Stimulated activated CD8-positive, alpha-beta memory T cell treated with anti-CD3 and anti-CD28 coated beads, Interleukin-4, amount 100 ng/mL, for 48 hours (primary cell): ENCODE results near the gene JAKMIP3.

Experiments used
- DNase-seq: peaks from one replicate; pipeline ENCODE4 v3.0.0-alpha.2; 2020

The JAKMIP3 gene

DNA sequence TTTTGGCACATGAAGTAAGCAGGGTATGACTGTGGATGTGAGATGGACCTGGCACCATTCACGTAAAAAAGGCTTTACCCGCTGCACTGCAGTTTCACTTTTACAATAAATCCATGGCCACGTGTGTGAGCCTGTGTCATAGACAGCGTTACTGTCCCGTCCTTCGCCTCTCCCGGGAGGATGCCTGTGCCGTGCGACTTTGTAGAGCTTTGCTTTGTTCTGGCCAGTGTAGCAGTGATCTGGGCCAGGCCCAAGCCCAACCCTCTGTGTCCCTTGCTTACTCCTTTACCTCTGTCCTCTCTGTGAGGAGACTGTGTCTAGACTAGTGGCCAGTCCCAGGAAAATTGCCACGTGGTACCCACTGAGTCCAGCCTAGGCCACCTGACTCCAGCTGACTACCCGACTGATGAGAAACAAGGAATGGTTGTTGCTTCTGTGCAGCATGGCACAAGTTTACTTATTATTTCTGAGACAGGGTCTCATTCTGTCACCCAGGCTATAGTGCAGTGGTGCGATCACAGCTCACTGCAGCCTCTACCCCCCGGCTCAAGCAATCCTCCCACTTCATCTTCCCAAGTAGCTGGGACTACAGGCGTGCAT, 48.1 kb downstream of the JAKMIP3 start:
- DNase-seq, result no peak

DNA sequence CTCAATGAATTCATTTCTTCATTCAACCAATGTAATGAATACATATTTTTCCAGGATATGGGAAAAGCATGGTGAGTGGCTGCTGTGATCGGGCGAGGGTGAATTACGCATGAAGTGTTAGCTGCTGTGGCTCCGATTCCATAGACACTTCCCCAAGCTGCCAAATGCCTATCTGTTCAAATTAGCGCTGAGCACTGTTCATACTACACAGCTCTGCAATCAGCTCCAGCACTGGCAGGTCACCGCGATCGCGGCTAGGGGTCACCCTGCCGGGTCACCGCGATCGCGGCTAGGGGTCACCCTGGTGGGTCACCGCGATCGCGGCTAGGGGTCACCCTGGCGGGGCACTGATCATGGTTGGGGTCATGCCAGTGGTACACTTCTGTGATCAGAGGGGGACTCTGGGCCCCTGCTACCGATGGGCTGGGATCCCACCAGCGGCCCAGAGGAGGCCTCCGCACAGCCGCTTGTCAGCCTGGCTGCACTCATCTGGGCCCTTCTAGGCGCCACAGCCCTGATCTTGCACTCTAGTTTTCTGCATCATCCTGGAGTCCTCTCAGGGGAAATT, 49.3 kb downstream of the JAKMIP3 start:
- DNase-seq, result no peak
